GM21825 (cell line): Measurements from ENCODE around the gene CPNE8.

Experiments used
- ATAC-seq: cut with Tn5 transposase; IDR thresholded peaks from one replicate; pipeline ENCODE4 v1.9.1; 2021; ENCODE audit warnings: mild to moderate bottlenecking, moderate library complexity; ENCODE audit not compliant: unreplicated experiment

The CPNE8 gene

DNA sequence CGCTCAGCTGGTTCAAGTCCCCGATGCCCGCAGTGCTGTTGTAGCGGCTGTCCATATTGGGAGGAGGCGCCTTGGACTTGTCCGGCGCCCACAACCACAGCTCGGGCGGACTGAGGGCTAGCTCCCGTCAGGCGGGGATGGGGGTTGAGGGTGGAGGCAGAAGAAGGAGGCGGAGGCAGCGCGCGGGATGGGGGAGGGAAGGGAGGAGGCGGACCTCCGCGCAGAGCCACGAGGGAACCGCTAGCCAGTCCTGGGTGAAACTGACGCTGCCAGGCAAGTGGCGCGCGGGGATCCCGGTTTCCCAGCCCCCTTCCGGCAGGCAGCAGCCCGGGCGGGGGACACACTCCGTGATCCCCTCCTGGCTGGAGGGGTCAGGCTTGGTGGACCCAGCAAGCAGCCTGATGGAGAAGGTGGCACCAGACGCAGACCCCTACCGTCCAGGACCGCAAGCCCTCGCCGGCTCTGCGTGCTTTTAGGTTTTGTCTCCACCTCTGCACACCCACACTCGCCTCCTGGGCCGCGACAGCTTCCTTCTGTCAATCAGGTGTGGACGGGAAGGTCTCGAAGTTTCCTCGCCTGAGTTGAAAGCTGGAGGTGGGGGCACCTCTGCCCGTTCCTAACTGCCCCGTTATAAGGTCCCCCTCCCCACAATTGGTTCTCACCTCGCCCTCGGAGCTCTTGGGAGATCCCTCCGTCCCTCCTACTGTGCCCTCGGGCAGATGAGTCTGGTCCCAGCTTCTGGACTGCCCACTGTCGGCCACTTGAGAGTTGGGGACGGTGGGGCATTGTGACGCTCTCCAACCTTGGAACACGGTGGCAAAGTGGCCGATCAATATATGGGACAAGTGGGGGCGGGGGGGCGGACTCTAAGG, at the start of gene CPNE8:
TSS of gene CPNE8 (minus strand) at position 112 of the 872 bp plus-strand sequence. CDS start at position 55, 57 bp downstream.
- ATAC-seq: peak; percentile 46

DNA sequence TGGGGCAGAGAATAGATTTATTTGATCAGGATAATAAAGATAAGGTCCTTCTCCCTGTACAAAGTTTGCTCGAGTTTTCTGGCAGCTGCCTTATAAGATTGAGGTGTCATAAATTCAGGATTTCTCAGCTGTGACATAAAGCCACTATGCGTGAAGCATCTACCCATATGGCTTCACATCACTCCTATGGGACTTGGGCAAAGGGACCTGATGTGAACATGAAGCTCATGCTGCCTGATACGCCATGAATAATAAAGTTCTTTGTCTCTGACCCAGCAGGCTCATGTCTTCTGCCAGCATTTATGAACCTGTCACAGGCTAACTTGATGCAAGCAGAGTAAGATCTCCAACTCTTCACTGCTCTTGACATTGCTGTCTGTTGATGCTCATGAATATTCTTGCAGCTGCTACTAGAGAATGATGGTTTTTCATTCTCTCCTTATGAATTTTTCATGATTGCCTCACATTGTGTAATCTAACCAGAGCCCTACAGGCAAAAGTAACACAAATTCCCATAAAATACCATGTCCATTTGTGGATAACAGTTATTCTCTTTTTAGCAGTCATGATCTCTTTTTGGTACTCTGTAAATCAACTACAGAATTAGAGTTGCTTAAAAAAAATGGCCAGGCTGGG, 49.0 kb upstream of the CPNE8 start:
- no peak for ATAC-seq

GRCh38 chr12:38949363-38949762, 44.0 kb upstream of the CPNE8 start:
- no peak for ATAC-seq

DNA sequence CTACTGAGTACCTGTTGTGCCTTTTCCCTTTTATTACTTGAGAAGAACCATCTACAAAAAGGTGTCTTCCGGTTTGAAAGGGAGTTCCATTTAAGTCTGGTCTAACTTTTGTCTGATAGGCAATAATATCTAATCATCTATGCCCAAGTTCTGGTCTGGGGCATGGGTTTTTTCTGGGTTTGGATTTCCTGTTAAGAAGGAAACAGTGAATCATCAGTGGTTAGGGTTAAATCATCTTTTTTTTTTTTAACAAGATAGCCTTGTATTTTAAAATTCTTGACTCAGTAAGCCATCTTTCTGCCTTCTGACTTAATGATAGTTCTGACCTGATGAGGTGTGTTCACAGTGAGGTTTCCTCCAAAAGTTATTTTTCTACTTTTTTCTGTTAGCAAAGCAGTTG, 29.3 kb upstream of the CPNE8 start:
- no peak for ATAC-seq

DNA sequence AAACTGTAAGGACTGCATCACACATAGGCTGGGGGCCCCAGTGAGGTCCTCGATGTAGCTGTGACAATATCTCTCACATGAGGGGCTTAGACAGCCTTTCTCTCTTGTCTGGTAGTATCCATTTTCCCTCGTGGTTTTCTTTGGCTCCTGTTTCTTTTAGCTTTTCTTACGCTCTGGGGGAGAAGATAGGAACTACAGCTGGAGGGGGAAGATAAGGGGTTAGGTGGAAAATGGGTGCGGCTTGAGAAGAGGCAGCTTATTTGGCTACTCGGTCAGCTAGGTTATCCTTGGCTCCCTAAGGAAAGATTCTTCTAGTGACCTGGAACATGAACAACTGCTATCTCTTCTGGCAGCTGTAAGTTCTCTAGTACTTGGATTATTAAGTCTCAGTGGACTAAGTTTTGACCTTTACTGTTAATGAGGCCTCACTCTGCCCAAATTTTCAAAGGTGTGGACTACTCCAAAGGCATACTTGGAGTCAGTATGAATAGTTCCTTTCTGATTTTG, 28.7 kb upstream of the CPNE8 start:
- ATAC-seq: no peak

DNA sequence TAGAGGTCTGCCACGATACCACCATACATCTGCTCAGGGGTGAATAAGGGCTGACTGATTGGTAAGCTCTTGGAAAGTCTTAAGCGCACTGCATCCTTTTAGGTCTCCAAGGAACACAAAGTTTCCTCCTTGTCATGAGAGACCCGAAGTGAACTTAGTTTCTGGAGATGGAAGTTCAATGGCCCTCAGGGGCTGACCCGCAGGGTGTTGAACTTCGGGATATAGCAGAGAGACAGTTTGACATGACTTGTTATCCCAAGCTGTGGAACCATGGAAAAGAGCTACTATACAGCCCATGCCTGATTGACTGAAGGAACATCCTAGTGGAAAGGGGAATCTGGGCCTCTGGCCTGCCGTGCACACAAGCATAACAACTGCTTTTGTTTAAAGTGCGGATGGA, 26.9 kb upstream of the CPNE8 start:
- ATAC-seq: no peak

DNA sequence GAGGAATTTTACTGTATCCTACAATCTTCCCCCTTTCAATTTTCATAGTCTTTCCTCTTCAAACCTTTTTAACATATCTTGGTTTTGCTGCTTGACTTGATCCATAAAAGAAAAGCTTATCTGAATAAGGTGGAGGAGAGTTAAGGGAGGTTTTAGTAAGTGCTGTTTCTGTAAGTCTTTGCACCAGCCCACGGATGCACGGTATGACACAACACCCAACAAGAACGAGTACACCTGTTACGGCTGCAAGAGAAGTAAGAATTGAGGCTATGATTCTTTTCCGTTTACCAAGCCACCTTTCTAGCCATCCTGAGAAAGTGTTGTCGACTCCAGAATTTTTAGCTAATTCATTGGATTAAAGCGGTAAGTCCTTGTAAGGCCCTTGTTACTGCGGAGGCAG, 26.1 kb upstream of the CPNE8 start:
- ATAC-seq: no peak

GRCh38 chr12:38930990-38931389, 25.6 kb upstream of the CPNE8 start:
- ATAC-seq: no peak

DNA sequence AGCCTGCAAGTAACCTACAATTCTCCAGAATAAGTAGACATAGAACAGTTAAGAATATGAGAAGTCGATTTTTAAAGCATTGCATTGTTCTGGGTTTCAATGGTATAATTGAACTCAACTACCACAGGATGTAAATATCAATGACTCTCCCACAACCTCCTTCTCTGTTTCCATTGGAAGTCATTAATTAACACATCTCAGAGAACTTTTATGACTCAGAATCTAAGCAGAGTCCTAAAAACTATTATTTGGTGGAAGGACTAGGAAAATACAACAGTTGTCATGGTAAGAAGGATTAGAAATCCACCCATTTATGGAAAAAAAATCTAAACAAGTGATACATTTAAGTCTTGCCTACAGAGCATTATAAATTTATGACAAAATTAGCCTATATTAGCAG, 21.1 kb upstream of the CPNE8 start:
- no peak for ATAC-seq

GRCh38 chr12:38921025-38921677, 15.8 kb upstream of the CPNE8 start:
- no peak for ATAC-seq

GRCh38 chr12:38919191-38919590, 13.8 kb upstream of the CPNE8 start:
- no peak for ATAC-seq

DNA sequence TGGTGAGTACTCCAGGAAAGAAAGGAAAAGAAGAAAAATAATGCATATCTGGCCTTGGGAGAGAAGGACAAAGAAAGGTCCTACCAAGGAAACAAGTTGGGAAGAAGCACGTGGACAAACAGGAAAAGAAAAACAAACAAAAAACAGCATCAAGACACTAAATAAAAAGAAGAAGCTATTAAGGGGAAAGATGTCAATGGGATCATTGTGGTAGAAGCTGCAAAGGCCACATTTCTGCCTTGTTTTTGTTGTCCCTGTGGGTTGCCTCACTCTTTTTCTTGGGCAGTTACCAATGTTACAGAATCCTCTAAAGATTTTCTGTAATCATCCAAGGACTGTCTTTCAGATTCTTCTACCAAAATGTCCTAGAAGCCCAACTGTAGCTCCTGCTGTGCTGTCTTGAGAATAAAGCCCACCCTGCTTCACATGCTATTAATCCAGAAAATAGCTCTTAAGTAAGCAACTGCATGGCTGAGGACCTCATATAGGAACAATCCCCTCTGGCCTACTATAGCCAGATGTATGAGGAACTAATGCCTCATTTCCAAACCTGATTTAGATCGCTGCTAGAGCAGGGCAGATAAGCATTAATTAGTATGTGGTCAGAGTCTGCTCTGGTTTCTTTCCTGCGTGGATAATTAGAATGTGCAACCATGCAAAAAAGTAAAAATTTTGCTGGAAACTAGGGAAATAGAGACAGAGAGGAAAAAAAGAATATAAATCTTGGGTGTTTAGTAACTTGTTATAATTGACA, 10.2 kb upstream of the CPNE8 start:
- ATAC-seq: no peak

- ATAC-seq: no peak
Observed at GRCh38 chr12:38912116-38912515, 6.7 kb upstream of the CPNE8 start.

GRCh38 chr12:38911611-38912010, 6.2 kb upstream of the CPNE8 start:
- no peak for ATAC-seq

- ATAC-seq: no peak
Observed at GRCh38 chr12:38907201-38907923, 2.0 kb upstream of the CPNE8 start.

DNA sequence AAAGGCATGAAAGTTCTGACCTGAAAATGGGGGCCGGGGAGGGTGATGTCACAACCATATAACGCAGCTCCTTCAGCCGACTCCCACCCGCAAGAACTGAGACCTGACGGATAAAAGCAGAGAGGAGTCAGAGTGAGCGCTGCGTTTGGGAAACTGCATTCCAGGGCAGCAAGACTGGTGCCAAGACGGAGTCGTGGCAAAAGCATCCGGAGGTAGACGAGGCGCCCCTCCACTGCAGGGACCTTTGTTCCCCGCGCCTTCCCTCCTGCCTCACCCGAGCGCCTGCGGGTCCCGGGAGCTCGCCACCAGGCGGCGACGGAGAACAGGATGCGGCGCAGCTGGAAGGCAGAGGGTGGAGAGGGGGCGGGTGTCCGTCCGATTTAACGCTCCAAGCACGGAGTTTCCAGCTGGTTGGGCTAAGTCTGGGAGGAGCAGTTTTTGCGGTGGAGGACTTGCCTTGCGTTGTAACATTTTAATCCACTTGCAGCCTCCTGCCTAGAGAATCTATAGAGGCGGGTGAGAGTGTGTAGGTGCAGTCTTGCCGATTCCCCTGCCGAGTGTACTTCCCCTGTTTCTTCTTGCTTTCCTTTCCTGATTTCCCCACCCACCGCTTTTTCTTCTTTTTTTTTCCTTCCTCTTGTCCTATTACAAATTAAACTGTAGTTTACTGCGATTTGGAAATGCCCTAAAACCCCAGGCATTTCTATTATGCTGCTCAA, 1.2 kb upstream of the CPNE8 start:
- peak; percentile 65 for ATAC-seq

- ATAC-seq: peak; percentile 72
Observed at GRCh38 chr12:38904537-38905479, 583 bp downstream of the CPNE8 start.

- ATAC-seq: no peak
Observed at GRCh38 chr12:38903596-38903995, 1.8 kb downstream of the CPNE8 start.
